A204.1 (cell line): ENCODE results near the gene GRK3.
"Not testable (repeated sequence)": the region's sequence is repeated elsewhere in the genome, so short reads cannot be mapped to it uniquely, and the experiment has no call there.

Experiments used
- FAIRE-seq: peaks from 2 replicates; lab custom pipeline; 2012; peaks lifted over from hg19 to GRCh38; lab: Jason Lieb, UNC

The GRK3 gene

GRCh38 chr22:25572708-25573171, 8.3 kb downstream of the GRK3 start:
- FAIRE-seq: no peak

- FAIRE-seq: no peak
Observed at GRCh38 chr22:25573841-25574240, 9.4 kb downstream of the GRK3 start.

GRCh38 chr22:25574736-25575135, 10.3 kb downstream of the GRK3 start:
- FAIRE-seq: no peak

GRCh38 chr22:25575674-25576392, 11.4 kb downstream of the GRK3 start:
- not testable (repeated sequence) for FAIRE-seq

GRCh38 chr22:25581452-25581851, 17.0 kb downstream of the GRK3 start:
- not testable (repeated sequence) for FAIRE-seq

- FAIRE-seq: no peak
Observed at GRCh38 chr22:25582946-25583345, 18.5 kb downstream of the GRK3 start.

- FAIRE-seq: not testable (repeated sequence)
Observed at GRCh38 chr22:25584993-25585392, 20.5 kb downstream of the GRK3 start.

GRCh38 chr22:25589664-25590063, 25.2 kb downstream of the GRK3 start:
- FAIRE-seq: not testable (repeated sequence)

GRCh38 chr22:25593323-25593722, 28.8 kb downstream of the GRK3 start:
- FAIRE-seq: not testable (repeated sequence)

GRCh38 chr22:25598609-25599008, 34.1 kb downstream of the GRK3 start:
- no peak for FAIRE-seq

- FAIRE-seq: no peak
Observed at GRCh38 chr22:25602445-25602844, 38.0 kb downstream of the GRK3 start.

GRCh38 chr22:25602916-25603315, 38.4 kb downstream of the GRK3 start:
- FAIRE-seq: no peak

GRCh38 chr22:25605146-25605545, 40.7 kb downstream of the GRK3 start:
- not testable (repeated sequence) for FAIRE-seq

GRCh38 chr22:25605565-25605964, 41.1 kb downstream of the GRK3 start:
- not testable (repeated sequence) for FAIRE-seq

- peak; percentile 58 for FAIRE-seq
Observed at GRCh38 chr22:25611284-25611683, 46.8 kb downstream of the GRK3 start.

GRCh38 chr22:25613131-25613530, 48.7 kb downstream of the GRK3 start:
- FAIRE-seq: not testable (repeated sequence)

GRCh38 chr22:25613558-25613957, 49.1 kb downstream of the GRK3 start:
- not testable (repeated sequence) for FAIRE-seq

GRCh38 chr22:25614791-25615190, 50.3 kb downstream of the GRK3 start:
- FAIRE-seq: not testable (repeated sequence)

- no peak for FAIRE-seq
Observed at GRCh38 chr22:25621986-25622385, 57.5 kb downstream of the GRK3 start.

GRCh38 chr22:25623310-25623734, 58.8 kb downstream of the GRK3 start:
- FAIRE-seq: no peak

GRCh38 chr22:25623851-25624250, 59.4 kb downstream of the GRK3 start:
- FAIRE-seq: no peak

- FAIRE-seq: no peak
Observed at GRCh38 chr22:25624476-25624875, 60.0 kb downstream of the GRK3 start.

- FAIRE-seq: not testable (repeated sequence)
Observed at GRCh38 chr22:25625747-25626623, 61.5 kb downstream of the GRK3 start.
